Fibroblast of lung (primary cell): Measurements from ENCODE around the gene TNFRSF19. TPM values are rescaled to one million over a fixed set of nuclear protein-coding genes. Genes with fewer than 3 reads are reported as not detected.

Experiments used
- DNase-seq, 2 donors: peaks; one replicate each; pipeline versions ENCODE4 v3.0.0 to v3.0.0-alpha.2; 2010; ENCODE audit warnings: low read depth in 2 of 2
- H2AFZ ChIP-seq: 2 replicates; pipeline ENCODE4 v1.5.1; 2012; ENCODE audit warnings: low read length, control low read depth, inconsistent platforms
- H3K27ac ChIP-seq: 2 replicates; pipeline ENCODE4 v1.5.1; 2011; ENCODE audit warnings: low read length, control low read depth; ENCODE audit not compliant: insufficient read depth
- H3K27me3 ChIP-seq: 2 replicates; pipeline ENCODE4 v1.5.1; 2011; ENCODE audit warnings: mild to moderate bottlenecking, low read length; ENCODE audit not compliant: control insufficient read depth, insufficient read depth
- H3K36me3 ChIP-seq: 2 replicates; pipeline ENCODE4 v1.5.1; 2011; ENCODE audit warnings: low read length; ENCODE audit not compliant: control insufficient read depth, insufficient read depth
- H3K4me1 ChIP-seq: 2 replicates; pipeline ENCODE4 v1.5.1; 2011; ENCODE audit warnings: low read length; ENCODE audit not compliant: control insufficient read depth, insufficient read depth; ENCODE audit errors: extremely low read depth
- H3K4me2 ChIP-seq: 2 replicates; pipeline ENCODE4 v1.5.1; 2011; ENCODE audit warnings: low read length, control low read depth; ENCODE audit not compliant: insufficient read depth; ENCODE audit errors: extremely low read depth
- H3K4me3 ChIP-seq, 4 experiments: fragments of 200-600 bp in 1 of 4; sonication (generic) in 1 of 4; replicated peaks in 1 of 4; 2 replicates each; pipeline ENCODE4 v1.5.1; 2011 to 2016; ENCODE audit warnings: low read length in 4 of 4, low read depth in 3 of 4, mild to moderate bottlenecking in 3 of 4, control low read depth in 2 of 4, inconsistent platforms in 1 of 4, mixed read lengths in 1 of 4; ENCODE audit not compliant: insufficient read depth in 1 of 4; ENCODE audit errors: control extremely low read depth in 1 of 4
- H3K79me2 ChIP-seq: 2 replicates; pipeline ENCODE4 v1.5.1; 2012; ENCODE audit warnings: mild to moderate bottlenecking, low read length, inconsistent platforms; ENCODE audit not compliant: control insufficient read depth, insufficient read depth
- H3K9ac ChIP-seq: 2 replicates; pipeline ENCODE4 v1.5.1; 2011; ENCODE audit warnings: mild to moderate bottlenecking, low read length, control low read depth; ENCODE audit not compliant: insufficient read depth
- H3K9me3 ChIP-seq: 2 replicates; pipeline ENCODE4 v1.5.1; 2012; ENCODE audit warnings: low read depth, low read length; ENCODE audit not compliant: control insufficient read depth, insufficient read depth
- H4K20me1 ChIP-seq: 2 replicates; pipeline ENCODE4 v1.5.1; 2011; ENCODE audit warnings: low read length; ENCODE audit not compliant: control insufficient read depth, insufficient read depth; ENCODE audit errors: extremely low read depth
- EZH2 ChIP-seq: IDR thresholded peaks from 2 replicates; pipeline ENCODE4 v1.5.1; 2012; ENCODE audit warnings: low read length, control low read depth, mild to moderate bottlenecking; ENCODE audit errors: missing control alignments
- polyA plus RNA-seq, 2 donors: library from polyadenylated mRNA; depleted of rRNA in 1 of 2; stranded (reverse) in 1 of 2; unstranded in 1 of 2; fragments of >200 nt; gene quantifications; 2 replicates each; pipeline ENCODE4 v1.2.1, GENCODE V29; 2011 to 2012; ENCODE audit warnings: missing spikeins in 1 of 2
- total RNA-seq: library from RNA; depleted of rRNA; stranded (reverse); fragments of >200 nt; gene quantifications from 2 replicates; pipeline ENCODE4 v1.2.1, GENCODE V29; 2014
- TF ChIP-seq, protein P1 (sequence below), 2 donors: IDR thresholded peaks in 1 of 2; conservative IDR thresholded peaks in 1 of 2; 1 replicate in 1 of 2; 2 replicates in 1 of 2; pipeline ENCODE4 v1.5.1; 2011 to 2012; ENCODE audit warnings: low read length in 2 of 2, control low read depth in 1 of 2, inconsistent platforms in 1 of 2, low read depth in 1 of 2, mild to moderate bottlenecking in 1 of 2

Gene TNFRSF19
- total and polyA plus RNA-seq, 2 donors (not counting 1 experiment from before 2014, with no cell fraction given) = 260 to 330 TPM

DNA sequence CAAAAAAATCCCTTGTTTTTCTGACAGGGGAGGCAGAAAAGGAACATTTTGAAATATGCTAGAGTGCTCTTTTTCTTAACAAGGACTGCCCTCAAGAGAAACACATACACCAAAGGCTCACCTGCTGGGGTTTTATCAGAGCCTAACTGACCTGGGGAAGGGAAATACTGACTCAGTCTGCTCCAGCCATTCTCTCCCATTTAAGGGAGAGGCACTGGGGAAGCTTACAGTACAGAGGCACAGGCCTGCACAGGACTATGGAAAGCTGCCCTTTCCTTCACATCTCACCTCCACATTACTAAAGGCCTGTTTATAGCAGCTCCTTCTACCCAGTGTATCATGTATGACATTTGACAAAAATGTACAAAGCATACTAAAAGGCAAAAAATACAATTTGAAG is 30.3 kb downstream of the TNFRSF19 start:
- H2AFZ ChIP-seq = no peak overlapping the region
- no peak overlapping the region for H3K9ac ChIP-seq
- H3K4me3 ChIP-seq = no peak overlapping the region
- no peak overlapping the region for H3K4me2 ChIP-seq
- no peak overlapping the region for H3K27ac ChIP-seq
- no peaks in the 10 kb centered on the region for H4K20me1 ChIP-seq
- no peaks in the 10 kb centered on the region for H3K4me1 ChIP-seq
- DNase-seq = no peak
- no peaks in the 10 kb centered on the region for H3K9me3 ChIP-seq
- no peaks in the 10 kb centered on the region for H3K79me2 ChIP-seq
- H3K27me3 ChIP-seq = no peaks in the 10 kb centered on the region
- TF ChIP-seq, protein P1, sequence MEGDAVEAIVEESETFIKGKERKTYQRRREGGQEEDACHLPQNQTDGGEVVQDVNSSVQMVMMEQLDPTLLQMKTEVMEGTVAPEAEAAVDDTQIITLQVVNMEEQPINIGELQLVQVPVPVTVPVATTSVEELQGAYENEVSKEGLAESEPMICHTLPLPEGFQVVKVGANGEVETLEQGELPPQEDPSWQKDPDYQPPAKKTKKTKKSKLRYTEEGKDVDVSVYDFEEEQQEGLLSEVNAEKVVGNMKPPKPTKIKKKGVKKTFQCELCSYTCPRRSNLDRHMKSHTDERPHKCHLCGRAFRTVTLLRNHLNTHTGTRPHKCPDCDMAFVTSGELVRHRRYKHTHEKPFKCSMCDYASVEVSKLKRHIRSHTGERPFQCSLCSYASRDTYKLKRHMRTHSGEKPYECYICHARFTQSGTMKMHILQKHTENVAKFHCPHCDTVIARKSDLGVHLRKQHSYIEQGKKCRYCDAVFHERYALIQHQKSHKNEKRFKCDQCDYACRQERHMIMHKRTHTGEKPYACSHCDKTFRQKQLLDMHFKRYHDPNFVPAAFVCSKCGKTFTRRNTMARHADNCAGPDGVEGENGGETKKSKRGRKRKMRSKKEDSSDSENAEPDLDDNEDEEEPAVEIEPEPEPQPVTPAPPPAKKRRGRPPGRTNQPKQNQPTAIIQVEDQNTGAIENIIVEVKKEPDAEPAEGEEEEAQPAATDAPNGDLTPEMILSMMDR (conservative IDR thresholded peaks at IDR 0.05 in 1 of 2, IDR thresholded peaks at IDR 0.05 in 1 of 2; ENCODE audit: low read depth in 1 of 2, low read length in 2 of 2) = no peak
- no peak for TF ChIP-seq EZH2
- H3K36me3 ChIP-seq = peaks cover 3% of the 10 kb centered on the region

DNA sequence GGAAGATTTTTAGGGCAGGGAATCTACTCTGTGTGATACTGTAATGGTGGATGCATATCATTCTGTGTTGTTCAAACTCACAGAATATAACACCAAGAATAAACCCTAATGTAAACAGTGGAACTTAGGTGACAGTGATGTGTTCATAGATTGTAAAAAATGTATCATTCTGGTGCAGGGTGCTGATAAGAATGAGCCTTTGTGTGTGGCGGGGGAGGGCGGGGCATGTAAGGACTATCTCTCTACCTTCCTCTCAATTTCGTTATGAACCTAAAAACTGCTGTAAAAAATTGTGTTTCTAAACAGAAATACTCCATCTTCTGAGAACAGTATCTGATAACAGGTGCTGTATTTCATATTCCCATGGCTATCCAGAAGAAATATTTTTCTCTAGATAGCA is 35.6 kb downstream of the TNFRSF19 start:
- Histone ChIP-seq H3K9ac (no peak overlapping the region), H3K27ac (no peak overlapping the region)
- TF ChIP-seq, protein P1 (conservative IDR thresholded peaks at IDR 0.05 in 1 of 2, IDR thresholded peaks at IDR 0.05 in 1 of 2; ENCODE audit: low read depth in 1 of 2, low read length in 2 of 2) = no peak
- TF ChIP-seq EZH2 = no peak

DNA sequence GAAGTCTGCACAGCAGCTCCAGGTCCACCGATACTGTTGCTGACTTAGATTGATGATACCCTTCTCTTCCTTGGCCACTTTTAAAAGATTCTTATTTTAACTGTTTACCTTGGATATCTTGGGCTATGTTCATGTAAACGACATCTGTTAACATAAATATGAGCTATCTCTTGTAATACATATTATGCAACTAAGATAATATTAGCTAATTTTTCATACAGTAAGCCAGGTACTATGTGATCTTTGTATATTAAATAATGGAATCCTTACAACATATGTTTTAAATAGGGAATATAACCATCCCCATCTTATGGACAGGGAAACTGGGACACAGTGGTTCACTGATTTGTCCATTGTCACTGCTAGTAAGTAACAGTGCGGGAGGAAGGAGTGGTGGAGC is 37.9 kb downstream of the TNFRSF19 start:
- H3K9ac ChIP-seq = no peak overlapping the region
- H3K4me2 ChIP-seq = peak overlapping the region; percentile 87
- H4K20me1 ChIP-seq = no peaks in the 10 kb centered on the region
- H3K9me3 ChIP-seq = no peaks in the 10 kb centered on the region
- no peak overlapping the region for H3K4me3 ChIP-seq
- TF ChIP-seq, protein P1 (conservative IDR thresholded peaks at IDR 0.05 in 1 of 2, IDR thresholded peaks at IDR 0.05 in 1 of 2; ENCODE audit: low read depth in 1 of 2, low read length in 2 of 2) = no peak
- TF ChIP-seq EZH2 = no peak
- peak overlapping the region; percentile 80 for H3K27ac ChIP-seq
- H2AFZ ChIP-seq = no peak overlapping the region
- peaks cover 2% of the 10 kb centered on the region for H3K36me3 ChIP-seq
- no peak for DNase-seq
- no peaks in the 10 kb centered on the region for H3K79me2 ChIP-seq
- H3K27me3 ChIP-seq = no peaks in the 10 kb centered on the region
- peaks cover 19% of the 10 kb centered on the region for H3K4me1 ChIP-seq

More for the DNA sequence above, 35.6 kb downstream of the TNFRSF19 start:
- Histone ChIP-seq H3K4me1 (peaks cover 14% of the 10 kb centered on the region), H3K36me3 (peaks cover 2% of the 10 kb centered on the region), H3K9me3 (no peaks in the 10 kb centered on the region), H2AFZ (no peak overlapping the region), H3K4me3 (no peak overlapping the region), H4K20me1 (no peaks in the 10 kb centered on the region), H3K79me2 (no peaks in the 10 kb centered on the region), H3K27me3 (no peaks in the 10 kb centered on the region), H3K4me2 (no peak overlapping the region)
- DNase-seq = no peak
